ENCODE data around the gene DHTKD1.

DHTKD1 gene

DNA sequence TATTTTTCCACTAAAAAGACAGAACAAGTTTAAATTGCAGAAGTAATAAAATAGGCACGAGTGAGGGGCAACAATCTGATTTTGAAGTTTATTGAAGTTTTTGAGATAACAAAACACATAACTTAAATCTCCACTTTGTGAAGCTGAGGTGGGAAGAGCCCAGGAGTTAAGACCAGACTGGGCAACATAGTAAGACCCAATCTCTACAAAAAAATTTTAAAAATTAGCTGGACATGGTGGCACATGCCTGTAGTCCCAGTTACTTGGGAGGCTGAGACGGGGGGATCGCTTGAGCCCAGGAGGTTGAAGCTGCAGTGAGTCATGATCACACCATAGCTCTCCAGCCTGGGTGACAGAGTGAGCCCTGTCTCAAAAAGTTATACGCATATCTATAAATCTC, 37.4 kb upstream of the DHTKD1 start:
- no peak overlapping the region for H3K4me3 ChIP-seq
- H3K27ac ChIP-seq, result no peak overlapping the region
- TF ChIP-seq, protein P1, sequence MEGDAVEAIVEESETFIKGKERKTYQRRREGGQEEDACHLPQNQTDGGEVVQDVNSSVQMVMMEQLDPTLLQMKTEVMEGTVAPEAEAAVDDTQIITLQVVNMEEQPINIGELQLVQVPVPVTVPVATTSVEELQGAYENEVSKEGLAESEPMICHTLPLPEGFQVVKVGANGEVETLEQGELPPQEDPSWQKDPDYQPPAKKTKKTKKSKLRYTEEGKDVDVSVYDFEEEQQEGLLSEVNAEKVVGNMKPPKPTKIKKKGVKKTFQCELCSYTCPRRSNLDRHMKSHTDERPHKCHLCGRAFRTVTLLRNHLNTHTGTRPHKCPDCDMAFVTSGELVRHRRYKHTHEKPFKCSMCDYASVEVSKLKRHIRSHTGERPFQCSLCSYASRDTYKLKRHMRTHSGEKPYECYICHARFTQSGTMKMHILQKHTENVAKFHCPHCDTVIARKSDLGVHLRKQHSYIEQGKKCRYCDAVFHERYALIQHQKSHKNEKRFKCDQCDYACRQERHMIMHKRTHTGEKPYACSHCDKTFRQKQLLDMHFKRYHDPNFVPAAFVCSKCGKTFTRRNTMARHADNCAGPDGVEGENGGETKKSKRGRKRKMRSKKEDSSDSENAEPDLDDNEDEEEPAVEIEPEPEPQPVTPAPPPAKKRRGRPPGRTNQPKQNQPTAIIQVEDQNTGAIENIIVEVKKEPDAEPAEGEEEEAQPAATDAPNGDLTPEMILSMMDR (IDR thresholded peaks at IDR 0.05), result no peak
- DNase-seq (ENCODE audit: low spot score), result no peak

DNA sequence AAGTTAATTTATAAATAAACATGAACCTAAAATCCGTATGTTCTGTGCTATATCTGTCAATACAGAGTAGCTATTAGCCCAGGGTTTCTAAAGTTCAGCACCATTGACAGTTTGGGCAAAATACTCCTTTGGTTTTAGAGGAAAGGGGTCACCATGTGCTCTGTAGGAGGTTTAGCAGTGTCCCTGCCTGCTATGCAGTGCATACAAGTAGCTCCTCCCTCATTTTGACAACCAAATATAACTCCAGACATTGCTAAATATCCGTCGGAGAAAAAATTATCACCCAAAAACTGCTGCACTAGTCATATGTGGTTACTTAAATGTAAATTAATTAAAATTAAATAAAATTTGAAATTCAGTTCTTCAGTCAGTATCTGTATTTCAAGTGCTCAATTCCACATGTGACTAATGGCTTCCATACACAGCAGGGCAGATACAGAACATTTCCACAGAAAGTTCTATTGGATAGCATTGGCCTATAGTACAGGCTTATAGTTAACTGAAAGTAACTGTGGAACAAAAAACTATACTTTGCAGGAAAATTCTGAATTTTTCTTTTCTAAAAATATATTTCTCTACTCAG, 32.6 kb upstream of the DHTKD1 start:
- Histone ChIP-seq H3K27ac (no peak overlapping the region), H3K4me3 (no peak overlapping the region)
- TF ChIP-seq, protein P1 (IDR thresholded peaks at IDR 0.05), result no peak
- no peak for DNase-seq (ENCODE audit: low spot score)

DNA sequence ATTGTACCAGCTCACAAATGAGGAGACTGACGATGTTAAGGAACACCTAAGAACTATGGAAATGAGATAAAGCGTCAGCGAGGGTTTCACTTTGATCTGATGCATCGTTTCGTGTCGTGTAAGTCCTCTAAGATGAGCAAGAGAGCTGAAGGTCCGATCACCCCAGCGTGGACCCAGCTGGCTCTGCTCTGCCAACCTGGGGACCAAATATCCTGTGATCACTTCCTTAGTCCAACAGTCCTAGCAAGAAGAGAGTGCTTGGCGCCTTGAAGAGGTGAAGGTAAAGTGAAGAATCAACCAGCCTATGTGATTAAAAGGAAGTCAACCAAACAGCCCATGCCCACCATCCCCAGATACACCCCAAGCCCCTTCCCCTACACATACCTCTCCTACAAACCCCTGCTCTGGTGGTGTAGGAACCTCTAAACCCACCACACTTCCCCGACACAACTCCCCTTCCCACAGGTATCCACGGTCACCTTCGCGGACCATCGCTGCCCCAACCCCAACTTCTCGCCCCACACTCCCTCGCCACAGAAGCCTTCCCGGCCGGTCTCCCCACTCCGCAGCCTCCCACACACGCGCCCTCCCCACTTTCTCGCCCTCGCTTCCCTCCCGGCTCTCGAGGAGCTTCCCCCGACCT, 26.9 kb upstream of the DHTKD1 start:
- H3K27ac ChIP-seq, result peak overlapping the region; percentile 95 to 98
- TF ChIP-seq, protein P1 (IDR thresholded peaks at IDR 0.05), result no peak
- DNase-seq (ENCODE audit: low spot score), result no peak
- H3K4me3 ChIP-seq, result peak overlapping the region; percentile 95

DNA sequence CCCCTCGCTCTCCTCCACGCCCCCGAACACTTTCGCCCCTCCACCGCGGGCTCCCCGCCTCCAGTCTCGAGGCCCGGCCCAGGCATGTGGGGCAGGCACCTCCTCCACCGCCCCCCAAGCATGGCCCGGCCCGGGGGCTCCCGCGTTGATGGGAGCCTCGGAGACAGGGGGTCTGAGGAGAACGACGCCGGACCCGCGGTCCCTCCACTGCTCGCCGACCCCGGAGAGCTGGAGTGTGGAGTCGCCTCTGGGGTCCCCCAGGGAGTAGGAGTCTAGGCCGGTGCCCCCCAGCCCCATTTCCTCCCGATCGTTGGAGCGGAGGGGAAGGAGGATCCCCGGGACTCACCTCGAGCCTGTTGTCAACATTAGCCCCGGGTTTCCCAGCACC, 26.4 kb upstream of the DHTKD1 start:
- Histone ChIP-seq H3K4me3 (peak overlapping the region; percentile 95), H3K27ac (peak overlapping the region; percentile 95 to 98)
- DNase-seq (ENCODE audit: low spot score), result no peak
- TF ChIP-seq, protein P1 (IDR thresholded peaks at IDR 0.05), result no peak

DNA sequence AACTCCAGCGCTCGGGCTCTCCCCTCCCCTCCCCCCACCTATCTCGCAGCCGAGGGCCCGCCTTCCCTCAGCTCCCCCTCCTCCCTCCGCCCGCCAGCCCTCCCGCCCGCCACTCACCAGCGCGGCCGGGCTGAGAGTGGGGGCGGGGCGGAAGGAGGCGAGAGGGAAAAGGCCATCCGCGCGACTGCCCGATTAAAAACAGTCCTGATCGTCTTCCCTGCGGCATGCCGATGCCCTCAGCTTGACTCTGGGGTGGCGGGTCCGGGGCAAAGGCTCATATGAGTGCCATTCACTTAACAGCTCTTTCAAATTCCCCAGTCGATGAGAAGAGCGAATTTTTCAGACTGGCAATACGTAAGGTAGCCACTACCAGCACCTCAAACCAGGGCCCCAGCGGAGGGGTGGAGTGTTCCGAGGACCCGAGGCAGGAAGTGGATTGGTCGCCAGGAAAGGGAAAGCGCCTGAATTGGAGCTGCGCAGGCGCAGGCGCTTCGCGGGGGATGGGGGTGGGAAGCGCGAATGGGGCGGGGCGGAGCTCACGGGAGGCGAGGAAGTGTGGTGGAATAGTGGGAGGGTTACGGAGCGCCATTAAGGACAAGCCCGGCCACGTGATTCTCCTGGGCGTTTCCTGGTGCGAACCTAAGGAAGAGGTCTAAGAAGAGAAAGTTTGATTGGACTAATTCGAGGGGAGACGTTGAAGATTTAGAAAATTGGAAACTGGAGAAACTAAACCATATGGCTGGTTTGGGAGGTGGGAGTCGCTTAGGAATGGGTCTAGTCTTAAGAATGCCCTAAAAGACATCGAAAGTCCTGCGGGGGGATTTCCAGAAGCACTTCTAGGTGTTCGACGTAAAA, 25.7 kb upstream of the DHTKD1 start, which contains the start of gene UPF2:
Gene UPF2 (minus strand): TSS at position 13 of the 855 bp plus-strand sequence. CDS start 7,386 bp downstream, outside the sequence.
- TF ChIP-seq, protein P1 (IDR thresholded peaks at IDR 0.05), result no peak
- peak within 1 kb of the TSS; percentile 95 to 98 for H3K27ac ChIP-seq

DNA sequence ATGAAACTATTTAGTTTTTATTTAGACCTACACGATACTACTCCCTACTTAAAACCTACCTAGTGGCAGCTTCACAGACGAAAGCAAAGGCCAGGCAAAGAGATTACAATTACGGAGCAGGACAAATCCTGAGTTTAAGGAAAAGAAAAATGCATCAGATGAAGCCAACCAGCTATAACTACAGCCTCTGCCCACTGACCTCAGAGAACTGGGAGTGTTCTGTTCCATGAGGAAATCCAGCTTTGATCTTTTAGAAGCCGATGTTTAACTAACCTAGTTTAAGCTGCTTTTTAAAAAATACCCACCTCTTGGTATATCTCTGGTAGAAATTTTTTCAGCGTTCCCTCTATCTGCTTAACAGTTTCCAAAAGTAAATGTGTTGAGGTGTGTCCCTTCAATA, 23.2 kb upstream of the DHTKD1 start:
- no peak overlapping the region for H3K27ac ChIP-seq
- TF ChIP-seq, protein P1 (IDR thresholded peaks at IDR 0.05), result no peak
- H3K4me3 ChIP-seq, result no peak overlapping the region
- no peak for DNase-seq (ENCODE audit: low spot score)

More for the DNA sequence above, 25.7 kb upstream of the DHTKD1 start, which contains the start of gene UPF2:
- peak; percentile 99 for DNase-seq (ENCODE audit: low spot score)
- peak within 1 kb of the TSS; percentile 95 for H3K4me3 ChIP-seq

Data from coronary artery (tissue), 2 donors.